IgD-negative memory B cell (primary cell): ENCODE data around the gene RASA1. TPM values are rescaled to one million over a fixed set of nuclear protein-coding genes. Genes with fewer than 3 reads are reported as not detected.
"Not testable (repeated sequence)": the region's sequence is repeated elsewhere in the genome, so short reads cannot be mapped to it uniquely, and the experiment has no call there.

ENCODE experiments used
- H3K27ac Mint-ChIP-seq, 3 donors: one replicate each; pipeline ENCODE4 v1.8.0; 2020 to 2022; ENCODE audit warnings: mild to moderate bottlenecking in 3 of 3, mixed read lengths in 3 of 3, moderate library complexity in 1 of 3
- H3K27me3 Mint-ChIP-seq: one replicate; pipeline ENCODE4 v1.8.0; 2021; ENCODE audit warnings: mixed read lengths
- H3K36me3 Mint-ChIP-seq: one replicate; pipeline ENCODE4 v1.8.0; 2020; ENCODE audit warnings: mild to moderate bottlenecking, mixed read lengths
- H3K4me1 Mint-ChIP-seq, 3 donors: one replicate each; pipeline ENCODE4 v1.8.0; 2020 to 2022; ENCODE audit warnings: mixed read lengths in 3 of 3, mild to moderate bottlenecking in 1 of 3
- H3K4me3 Mint-ChIP-seq, 4 donors: one replicate each; pipeline ENCODE4 v1.8.0; 2020 to 2022; ENCODE audit warnings: mild to moderate bottlenecking in 4 of 4, mixed read lengths in 4 of 4, moderate library complexity in 3 of 4
- H3K9me3 Mint-ChIP-seq, 3 donors: one replicate each; pipeline ENCODE4 v1.8.0; 2020 to 2021; ENCODE audit warnings: mixed read lengths in 3 of 3, mild to moderate bottlenecking in 1 of 3
- polyA plus RNA-seq: library from polyadenylated mRNA; unstranded; fragments of 300-500 nt; fragmentation: Illumina TruSeq; gene quantifications from one replicate; pipeline ENCODE4 v1.2.3, GENCODE V29; 2021

The RASA1 gene
- polyA plus RNA-seq, 1 donor from 2014 or later = 5.0 TPM

DNA sequence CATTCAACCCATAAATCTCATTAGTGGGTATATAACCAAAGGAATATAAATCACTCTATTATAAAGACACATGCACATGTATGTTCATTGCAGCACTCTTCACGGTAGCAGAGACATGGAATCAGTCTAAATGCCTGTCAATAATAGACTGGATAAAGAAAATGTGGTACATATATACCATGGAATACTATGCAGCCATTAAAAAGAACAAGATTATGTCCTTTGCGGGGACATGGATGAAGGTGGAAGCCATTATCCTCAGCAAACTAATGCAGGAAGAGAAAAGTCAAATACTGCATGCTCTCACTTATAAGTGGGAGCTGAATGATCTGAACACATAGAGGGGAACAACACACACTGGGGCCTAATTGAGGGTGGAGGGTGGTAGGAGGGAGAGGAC lies 38.4 kb downstream of the RASA1 start:
- H3K27ac Mint-ChIP-seq, H3K9me3 Mint-ChIP-seq, H3K4me3 Mint-ChIP-seq, H3K27me3 Mint-ChIP-seq: not testable (repeated sequence)
- Mint-ChIP-seq H3K4me1 (peaks cover 28 to 39% (median 33%) of the 10 kb centered on the region in 3 donors), H3K36me3 (peaks cover 23% of the 10 kb centered on the region)

DNA sequence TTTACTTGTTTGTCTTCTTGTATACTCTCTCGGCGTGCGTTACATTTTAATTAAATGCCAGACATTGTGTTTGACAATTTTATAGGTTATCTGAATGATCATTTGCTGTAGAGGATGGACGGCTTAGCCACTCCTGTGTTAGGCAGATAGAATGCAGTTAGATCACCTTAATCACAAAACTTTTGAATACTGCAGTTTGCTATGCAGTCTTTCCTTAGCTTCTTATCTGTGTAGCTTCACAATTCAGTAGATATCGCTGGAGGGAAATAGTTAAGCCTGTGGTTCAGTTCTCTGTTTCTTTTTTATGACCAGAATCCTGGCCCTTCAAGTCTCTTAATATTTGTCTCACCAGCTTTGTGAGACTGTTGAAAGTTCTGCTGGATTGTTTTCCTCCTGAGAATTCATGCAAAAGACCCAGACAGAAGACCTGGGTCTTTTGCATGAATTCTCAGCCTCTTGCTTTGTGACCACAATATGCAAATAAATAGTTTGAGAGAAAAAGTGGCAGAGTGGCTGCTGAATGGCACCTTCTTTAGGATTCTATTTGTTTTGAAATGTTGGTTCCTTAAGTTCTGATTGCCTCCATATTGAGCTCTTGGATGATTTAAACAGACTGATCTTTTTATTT lies 40.2 kb downstream of the RASA1 start:
- Mint-ChIP-seq H3K9me3 (peaks cover 0 to 6% (median 0%) of the 10 kb centered on the region in 3 donors), H3K27me3 (no peaks in the 10 kb centered on the region), H3K27ac (peak overlapping the region in 1 of 3 donors; percentile 15), H3K4me1 (peaks cover 31 to 50% (median 35%) of the 10 kb centered on the region in 3 donors), H3K4me3 (peak overlapping the region; percentile 9 to 59 (median 32)), H3K36me3 (peaks cover 19% of the 10 kb centered on the region)

DNA sequence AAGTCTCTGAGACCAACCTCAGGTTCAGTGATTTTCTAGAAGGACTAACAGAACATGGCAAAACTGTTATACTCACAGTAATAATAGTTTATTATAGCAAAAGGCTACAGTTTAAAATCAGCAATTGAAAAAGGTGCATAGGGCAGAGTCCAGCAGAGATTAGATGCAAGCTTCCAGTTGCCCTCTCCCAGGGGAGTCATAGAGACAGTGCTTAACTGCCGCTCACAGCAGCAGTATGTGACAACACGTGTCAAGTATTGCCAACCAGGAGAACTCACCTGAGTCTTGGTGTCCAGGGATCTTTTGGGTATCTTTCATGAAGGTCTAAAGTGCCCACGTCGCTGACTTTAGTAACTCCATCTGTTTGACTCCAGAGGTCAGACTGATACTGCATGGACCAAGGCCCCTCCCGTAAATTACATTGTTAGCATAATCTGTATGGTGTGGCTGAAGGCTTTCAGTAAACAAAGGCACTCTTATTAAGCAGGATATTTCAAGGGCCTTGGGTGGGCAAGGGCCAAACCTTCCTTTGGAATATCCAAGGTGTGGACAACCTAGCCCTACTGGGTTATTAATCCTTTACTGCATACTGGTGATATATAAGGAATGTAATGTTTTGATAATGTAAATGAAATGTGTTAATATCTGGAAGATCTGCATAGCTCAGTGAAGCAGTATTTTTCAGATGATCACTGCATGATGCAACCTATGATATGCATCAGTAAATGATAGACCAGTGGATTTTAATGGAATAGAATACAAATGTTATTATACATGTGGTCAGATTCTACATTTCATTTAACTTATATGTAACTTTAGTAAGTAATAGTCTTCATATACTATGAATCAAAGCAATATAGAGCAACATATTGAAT lies 44.0 kb downstream of the RASA1 start:
- Mint-ChIP-seq H3K4me1 (peaks cover 37 to 58% (median 47%) of the 10 kb centered on the region in 3 donors), H3K36me3 (peaks cover 5% of the 10 kb centered on the region), H3K27ac (peak overlapping the region in 1 of 3 donors; percentile 21), H3K27me3 (no peaks in the 10 kb centered on the region), H3K4me3 (no peak overlapping the region), H3K9me3 (peaks cover 0 to 2% (median 0%) of the 10 kb centered on the region in 3 donors)

GRCh38 chr5:87313216-87313615 lies 45.5 kb downstream of the RASA1 start:
- H3K4me1 Mint-ChIP-seq = peaks cover 32 to 59% (median 40%) of the 10 kb centered on the region in 3 donors
- peaks cover 8% of the 10 kb centered on the region for H3K36me3 Mint-ChIP-seq
- H3K27me3 Mint-ChIP-seq = no peaks in the 10 kb centered on the region
- peak overlapping the region in 1 of 4 donors; percentile 65 for H3K4me3 Mint-ChIP-seq
- H3K27ac Mint-ChIP-seq = no peak overlapping the region
- peaks cover 0 to 3% (median 3%) of the 10 kb centered on the region in 3 donors for H3K9me3 Mint-ChIP-seq

- Mint-ChIP-seq H3K4me1 (peaks cover 28 to 60% (median 42%) of the 10 kb centered on the region in 3 donors), H3K27me3 (no peaks in the 10 kb centered on the region), H3K4me3 (no peak overlapping the region), H3K9me3 (peaks cover 1 to 8% (median 3%) of the 10 kb centered on the region in 3 donors), H3K36me3 (peaks cover 21% of the 10 kb centered on the region), H3K27ac (no peak overlapping the region)
Observed at GRCh38 chr5:87319469-87319868, 51.8 kb downstream of the RASA1 start.

DNA sequence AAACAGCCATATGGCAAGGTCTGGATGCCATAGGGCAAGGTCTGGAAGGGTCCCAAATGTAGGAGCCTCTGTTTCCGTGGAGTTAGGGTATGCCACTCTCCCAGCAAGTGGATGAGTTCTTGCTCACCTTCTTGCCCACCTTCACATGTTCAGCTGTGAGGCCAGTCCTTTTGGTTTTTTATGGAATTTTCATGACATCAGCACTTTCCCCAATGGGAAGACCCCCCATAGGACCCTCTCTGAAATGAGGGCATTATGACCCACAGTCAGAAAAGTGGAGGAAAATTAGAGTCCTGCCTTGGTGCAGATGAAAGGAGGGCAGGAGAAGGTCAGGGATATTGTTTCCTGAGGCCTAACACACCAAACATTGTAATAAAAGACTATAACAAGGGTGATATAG lies 53.9 kb downstream of the RASA1 start:
- Mint-ChIP-seq H3K27ac (no peak overlapping the region), H3K4me1 (peaks cover 32 to 64% (median 43%) of the 10 kb centered on the region in 3 donors), H3K27me3 (no peaks in the 10 kb centered on the region), H3K9me3 (peaks cover 1 to 8% (median 3%) of the 10 kb centered on the region in 3 donors), H3K36me3 (peaks cover 23% of the 10 kb centered on the region), H3K4me3 (no peak overlapping the region)

- Mint-ChIP-seq H3K9me3 (peaks cover 1 to 8% (median 2%) of the 10 kb centered on the region in 3 donors), H3K27me3 (no peaks in the 10 kb centered on the region), H3K4me1 (peaks cover 35 to 59% (median 43%) of the 10 kb centered on the region in 3 donors), H3K27ac (peak overlapping the region in 1 of 3 donors; percentile 63), H3K36me3 (peaks cover 23% of the 10 kb centered on the region), H3K4me3 (no peak overlapping the region)
Observed at GRCh38 chr5:87322381-87322780, 54.7 kb downstream of the RASA1 start.

DNA sequence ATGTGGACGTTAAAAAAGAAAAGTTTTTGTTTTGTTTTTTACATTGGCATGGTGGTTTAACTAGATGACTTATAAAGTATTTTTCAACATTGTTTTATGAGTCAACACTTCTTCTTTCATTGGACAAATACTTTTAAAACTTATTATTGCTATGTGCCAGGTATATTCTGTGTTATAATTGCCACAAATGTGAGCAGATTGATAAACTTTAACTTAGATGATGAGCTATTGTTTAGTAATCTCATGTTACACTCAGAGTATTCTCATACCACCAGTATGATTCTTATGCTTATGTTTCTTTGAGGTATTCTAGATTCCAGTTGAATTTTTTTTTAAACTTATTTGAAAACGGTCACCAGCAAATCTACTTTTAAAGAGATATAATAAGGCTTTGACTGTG lies 60.3 kb downstream of the RASA1 start:
- H3K27ac Mint-ChIP-seq = no peak overlapping the region
- H3K27me3 Mint-ChIP-seq = no peaks in the 10 kb centered on the region
- H3K36me3 Mint-ChIP-seq = peaks cover 3% of the 10 kb centered on the region
- no peaks in the 10 kb centered on the region for H3K9me3 Mint-ChIP-seq
- peaks cover 24 to 33% (median 31%) of the 10 kb centered on the region in 3 donors for H3K4me1 Mint-ChIP-seq
- H3K4me3 Mint-ChIP-seq = no peak overlapping the region

DNA sequence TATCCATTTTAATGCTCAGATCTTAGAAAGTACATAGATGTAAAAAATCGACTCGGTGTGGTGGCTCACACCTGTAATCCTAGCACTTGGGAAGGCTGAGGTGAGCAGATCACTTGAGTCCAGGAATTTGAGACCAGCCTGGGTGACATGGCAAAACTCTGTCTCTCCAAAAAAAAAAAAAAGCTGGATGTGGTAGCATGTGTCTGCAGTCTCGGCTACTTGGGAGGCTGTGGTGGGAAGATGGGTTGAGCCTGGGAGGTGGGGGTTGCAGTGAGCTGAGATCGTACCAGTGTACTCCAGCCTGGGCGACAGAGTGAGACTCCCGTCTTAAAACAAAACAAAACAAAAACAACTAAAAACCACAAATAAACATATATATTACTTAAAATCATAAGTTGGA lies 61.4 kb downstream of the RASA1 start:
- Mint-ChIP-seq H3K4me1 (peaks cover 17 to 24% (median 20%) of the 10 kb centered on the region in 3 donors), H3K36me3 (peaks cover 3% of the 10 kb centered on the region), H3K4me3 (no peak overlapping the region), H3K9me3 (no peaks in the 10 kb centered on the region), H3K27ac (peak overlapping the region in 1 of 3 donors; percentile 63), H3K27me3 (no peaks in the 10 kb centered on the region)

DNA sequence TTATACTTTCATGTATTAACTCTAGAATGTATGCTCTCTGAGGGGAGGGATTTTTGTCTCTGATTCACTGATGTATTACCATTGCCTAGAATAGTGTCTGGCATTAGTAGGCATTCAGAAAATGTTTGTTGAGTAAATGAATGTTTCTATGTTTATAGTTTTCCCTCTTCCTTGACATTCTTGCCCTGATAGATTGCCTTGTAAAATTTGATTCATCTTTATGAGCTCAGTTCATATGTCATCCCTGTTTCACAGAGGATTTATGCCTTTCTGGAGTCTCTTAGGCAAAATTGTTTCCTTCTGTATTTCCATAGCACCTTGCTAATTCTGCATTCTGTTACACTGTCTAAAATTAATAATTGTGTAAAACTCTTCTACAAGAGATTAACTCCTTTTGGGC lies 72.3 kb downstream of the RASA1 start:
- Mint-ChIP-seq H3K27ac (peak overlapping the region in 2 of 3 donors; percentile 1 to 84), H3K4me1 (peaks cover 10 to 13% (median 12%) of the 10 kb centered on the region in 3 donors), H3K4me3 (peak overlapping the region in 1 of 4 donors; percentile 33), H3K27me3 (no peaks in the 10 kb centered on the region), H3K36me3 (peaks cover 16% of the 10 kb centered on the region), H3K9me3 (peaks cover 2 to 4% (median 3%) of the 10 kb centered on the region in 3 donors)

DNA sequence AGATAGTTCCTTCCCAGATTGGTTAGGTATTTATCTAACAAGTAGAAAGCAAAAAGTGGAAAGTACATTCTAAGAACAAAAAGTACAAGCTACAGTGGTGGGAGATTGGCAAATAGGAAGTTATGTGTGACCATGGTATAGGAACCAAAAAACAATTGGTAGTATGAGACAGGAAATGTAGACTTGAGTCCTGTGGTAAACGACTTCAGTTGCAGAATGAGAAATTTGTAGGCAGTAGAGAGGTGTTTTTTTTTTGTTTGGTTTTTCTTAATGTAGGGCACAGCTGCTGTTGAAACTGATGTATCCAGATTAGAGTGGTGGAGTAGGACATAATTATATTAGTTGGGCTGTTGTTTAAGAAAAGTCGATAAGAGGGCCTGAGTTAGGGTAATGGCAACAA lies 73.0 kb downstream of the RASA1 start:
- Mint-ChIP-seq H3K4me3 (no peak overlapping the region), H3K9me3 (peaks cover 2 to 4% (median 3%) of the 10 kb centered on the region in 3 donors), H3K27me3 (no peaks in the 10 kb centered on the region), H3K27ac (peak overlapping the region in 2 of 3 donors; percentile 1 to 84), H3K36me3 (peaks cover 13% of the 10 kb centered on the region), H3K4me1 (peaks cover 10 to 13% (median 12%) of the 10 kb centered on the region in 3 donors)

GRCh38 chr5:87347272-87347671 lies 79.6 kb downstream of the RASA1 start:
- no peak overlapping the region for H3K4me3 Mint-ChIP-seq
- H3K27me3 Mint-ChIP-seq = no peaks in the 10 kb centered on the region
- H3K36me3 Mint-ChIP-seq = peaks cover 17% of the 10 kb centered on the region
- H3K9me3 Mint-ChIP-seq = peaks cover 2 to 4% (median 3%) of the 10 kb centered on the region in 3 donors
- H3K27ac Mint-ChIP-seq = no peak overlapping the region
- H3K4me1 Mint-ChIP-seq = peaks cover 2 to 5% (median 4%) of the 10 kb centered on the region in 3 donors

DNA sequence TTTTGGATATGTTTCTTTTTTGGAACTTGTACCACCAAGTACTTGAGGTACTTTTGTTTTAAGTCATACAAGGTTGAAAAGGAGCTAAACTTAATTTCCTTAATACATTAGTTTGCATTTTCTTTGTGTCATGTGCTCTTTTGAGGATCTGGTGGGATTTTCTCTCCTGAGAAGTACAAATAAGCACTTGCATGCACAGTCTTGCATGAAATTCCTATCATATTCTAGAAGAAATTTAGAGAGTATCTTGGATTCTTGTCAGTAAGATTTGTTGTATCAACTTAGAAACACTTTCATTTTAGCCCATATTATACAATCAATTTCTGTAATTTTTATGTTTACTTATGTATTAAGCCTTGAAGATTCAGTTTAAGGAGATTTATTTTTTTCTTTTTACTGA lies 80.2 kb downstream of the RASA1 start:
- H3K4me1 Mint-ChIP-seq = peaks cover 2 to 5% (median 4%) of the 10 kb centered on the region in 3 donors
- H3K4me3 Mint-ChIP-seq = no peak overlapping the region
- no peaks in the 10 kb centered on the region for H3K27me3 Mint-ChIP-seq
- peaks cover 2 to 4% (median 3%) of the 10 kb centered on the region in 3 donors for H3K9me3 Mint-ChIP-seq
- no peak overlapping the region for H3K27ac Mint-ChIP-seq
- peaks cover 17% of the 10 kb centered on the region for H3K36me3 Mint-ChIP-seq

DNA sequence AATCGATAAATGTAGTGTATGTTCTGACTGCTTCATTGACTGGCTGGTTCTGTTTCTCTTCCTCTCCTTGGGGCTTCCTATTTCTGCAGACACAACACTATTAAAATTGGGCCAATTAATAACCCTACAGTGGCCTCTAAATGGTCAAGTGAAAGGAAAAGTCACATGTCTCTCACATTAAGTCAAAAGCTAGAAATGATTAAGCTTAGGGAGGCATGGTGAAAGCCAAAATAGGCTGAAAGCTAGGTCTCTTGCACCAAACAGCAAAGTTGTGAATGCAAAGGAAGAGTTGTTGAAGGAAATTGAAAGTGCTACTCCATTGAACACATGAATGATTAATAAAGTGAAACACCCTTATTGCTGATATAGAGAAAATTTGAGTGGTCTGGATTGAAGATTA lies 86.8 kb downstream of the RASA1 start:
- no peaks in the 10 kb centered on the region for H3K27me3 Mint-ChIP-seq
- H3K27ac Mint-ChIP-seq = peak overlapping the region in 1 of 3 donors; percentile 29
- H3K9me3 Mint-ChIP-seq = no peaks in the 10 kb centered on the region
- no peak overlapping the region for H3K4me3 Mint-ChIP-seq
- peaks cover 4% of the 10 kb centered on the region for H3K36me3 Mint-ChIP-seq
- peaks cover 2 to 17% (median 2%) of the 10 kb centered on the region in 3 donors for H3K4me1 Mint-ChIP-seq

DNA sequence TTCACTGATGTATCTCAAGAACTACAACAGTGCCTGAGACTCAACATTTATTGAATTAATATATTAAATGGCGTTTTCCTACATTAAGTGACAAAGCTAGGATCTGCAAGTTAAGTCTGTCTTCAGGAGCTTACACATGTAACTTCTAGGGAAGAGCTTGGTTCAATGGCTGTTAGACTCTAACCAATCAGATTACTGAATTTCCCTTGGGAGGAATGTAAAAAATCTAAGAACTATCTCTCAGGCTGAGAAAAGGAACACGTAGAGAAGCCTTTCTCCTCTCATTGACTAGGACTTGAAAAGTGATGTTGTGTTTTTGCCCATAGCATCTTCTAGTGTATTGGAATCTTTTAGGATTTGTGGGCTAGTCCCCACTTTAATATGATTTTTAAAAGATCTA lies 91.4 kb downstream of the RASA1 start:
- no peaks in the 10 kb centered on the region for H3K9me3 Mint-ChIP-seq
- H3K4me1 Mint-ChIP-seq = peaks cover 2 to 8% (median 2%) of the 10 kb centered on the region in 3 donors
- no peak overlapping the region for H3K27ac Mint-ChIP-seq
- H3K27me3 Mint-ChIP-seq = no peaks in the 10 kb centered on the region
- H3K4me3 Mint-ChIP-seq = no peak overlapping the region
- H3K36me3 Mint-ChIP-seq = peaks cover 4% of the 10 kb centered on the region
